K562 (cell line): Measurements from ENCODE around the gene RIMKLA. TPM values are rescaled to one million over a fixed set of nuclear protein-coding genes. Genes with fewer than 3 reads are reported as not detected.
A peak's percentile ranks its signal among the peaks of the same experiment; 100 is the strongest.

Experiments
- BCOR ChIP-seq: fragments of 450-650 bp; IDR thresholded peaks from 2 replicates; pipeline ENCODE4 v1.6.1; 2016
- CEBPG ChIP-seq, 3 experiments: fragments of 200-800 bp in 1 of 3; sonication (Bioruptor generic) in 1 of 3; sonication (generic) in 1 of 3; formaldehyde crosslinking in 1 of 3; IDR thresholded peaks in 2 of 3; conservative IDR thresholded peaks in 1 of 3; 2 replicates each; pipeline versions ENCODE4 v1.6.1 to v1.8.0; 2016 to 2022; ENCODE audit warnings: missing compliant biosample characterization in 2 of 3, missing genetic modification characterization in 2 of 3, mild to moderate bottlenecking in 1 of 3, missing genetic modification reagents in 1 of 3
- HNRNPUL1 ChIP-seq: fragments of 200-400 bp; formaldehyde crosslinking; IDR thresholded peaks from 2 replicates; pipeline ENCODE4 v1.6.1; 2017; ENCODE audit warnings: low read length
- KDM4B ChIP-seq, 2 experiments: fragments of 450-650 bp in 1 of 2; sonication (generic) in 1 of 2; IDR thresholded peaks; 2 replicates each; pipeline ENCODE4 v1.6.1; 2016 to 2017; ENCODE audit warnings: borderline replicate concordance in 2 of 2, antibody characterized with exemption in 1 of 2, low read depth in 1 of 2, mild to moderate bottlenecking in 1 of 2
- RAD51 ChIP-seq: fragments of 450-650 bp; IDR thresholded peaks from 2 replicates; pipeline ENCODE4 v1.7.1; 2016; ENCODE audit warnings: low read depth, mild to moderate bottlenecking, borderline replicate concordance
- SIX5 ChIP-seq, 2 experiments: IDR thresholded peaks; 2 replicates each; pipeline ENCODE4 v1.6.1; 2011; ENCODE audit warnings: low read length in 2 of 2, borderline replicate concordance in 1 of 2, low read depth in 1 of 2, mild to moderate bottlenecking in 1 of 2, moderate library complexity in 1 of 2; ENCODE audit not compliant: insufficient read depth in 1 of 2
- TRIM28 ChIP-seq: fragments of 450-650 bp; IDR thresholded peaks from 2 replicates; pipeline ENCODE4 v1.6.1; 2017
- ZNF324 ChIP-seq: fragments of 250-450 bp; sonication (Bioruptor Pico); IDR thresholded peaks from 2 replicates; pipeline ENCODE4 v1.4.0; 2020; ENCODE audit warnings: mild to moderate bottlenecking
- polyA plus RNA-seq, 8 experiments: library from polyadenylated mRNA; depleted of rRNA in 4 of 8; stranded (reverse) in 5 of 8; unstranded in 3 of 8; fragments of >200 nt; fragmentation: Nextera tagmentation in 2 of 8; fragmentation: Illumina TruSeq in 1 of 8; extraction: Ambion mirVana in 2 of 8; extraction: Trizol in 1 of 8; gene quantifications; 2 replicates each; pipeline versions ENCODE4 v1.2.1 to v1.2.3, GENCODE V29; 2011 to 2014; ENCODE audit warnings: inconsistent platforms in 1 of 8, missing spikeins in 1 of 8
- total RNA-seq, 7 experiments: library from RNA; depleted of rRNA in 6 of 7; stranded (reverse); fragments of >200 nt in 6 of 7; fragmentation: Illumina TruSeq in 2 of 7; extraction: Trizol in 2 of 7; gene quantifications; 2 replicates each; pipeline versions ENCODE4 v1.2.1 to v1.2.3, GENCODE V29; 2011 to 2021; ENCODE audit warnings: low replicate concordance in 1 of 7
- TF ChIP-seq, protein P1 (sequence below): fragments of 150-350 bp; conservative IDR thresholded peaks from 2 replicates; pipeline ENCODE4 v1.6.1; 2014; ENCODE audit warnings: low read length
- TF ChIP-seq, protein P2 (sequence below): sonication (generic); formaldehyde crosslinking; IDR thresholded peaks from 2 replicates; pipeline ENCODE4 v1.8.0; 2023; ENCODE audit warnings: mild to moderate bottlenecking, missing genetic modification reagents
- TF ChIP-seq, protein P3 (sequence below): fragments of 250-450 bp; sonication (Bioruptor Pico); IDR thresholded peaks from 2 replicates; pipeline ENCODE4 v1.8.0; 2022; ENCODE audit warnings: inconsistent platforms
- TF ChIP-seq, protein P4 (sequence below), 3 experiments: fragments of 200-800 bp in 1 of 3; fragments of 250-450 bp in 1 of 3; fragments of 450-650 bp in 1 of 3; sonication (Bioruptor Pico) in 1 of 3; sonication (Bioruptor generic) in 1 of 3; formaldehyde crosslinking in 1 of 3; IDR thresholded peaks; 2 replicates each; pipeline versions ENCODE4 v1.6.1 to v1.8.0; 2016 to 2022; ENCODE audit warnings: mild to moderate bottlenecking in 2 of 3, missing genetic modification characterization in 2 of 3, missing compliant biosample characterization in 1 of 3, moderate library complexity in 1 of 3
- TF ChIP-seq, protein P5 (sequence below): fragments of 250-450 bp; sonication (Bioruptor Pico); IDR thresholded peaks from 2 replicates; pipeline ENCODE4 v1.9.0; 2021; ENCODE audit warnings: mild to moderate bottlenecking, inconsistent platforms

RIMKLA gene
- total and polyA plus RNA-seq, 9 of the 15 experiments (the other 6 are each of a cell fraction or from before 2014, with no cell fraction given): 0.02 TPM; not detected in 8

DNA sequence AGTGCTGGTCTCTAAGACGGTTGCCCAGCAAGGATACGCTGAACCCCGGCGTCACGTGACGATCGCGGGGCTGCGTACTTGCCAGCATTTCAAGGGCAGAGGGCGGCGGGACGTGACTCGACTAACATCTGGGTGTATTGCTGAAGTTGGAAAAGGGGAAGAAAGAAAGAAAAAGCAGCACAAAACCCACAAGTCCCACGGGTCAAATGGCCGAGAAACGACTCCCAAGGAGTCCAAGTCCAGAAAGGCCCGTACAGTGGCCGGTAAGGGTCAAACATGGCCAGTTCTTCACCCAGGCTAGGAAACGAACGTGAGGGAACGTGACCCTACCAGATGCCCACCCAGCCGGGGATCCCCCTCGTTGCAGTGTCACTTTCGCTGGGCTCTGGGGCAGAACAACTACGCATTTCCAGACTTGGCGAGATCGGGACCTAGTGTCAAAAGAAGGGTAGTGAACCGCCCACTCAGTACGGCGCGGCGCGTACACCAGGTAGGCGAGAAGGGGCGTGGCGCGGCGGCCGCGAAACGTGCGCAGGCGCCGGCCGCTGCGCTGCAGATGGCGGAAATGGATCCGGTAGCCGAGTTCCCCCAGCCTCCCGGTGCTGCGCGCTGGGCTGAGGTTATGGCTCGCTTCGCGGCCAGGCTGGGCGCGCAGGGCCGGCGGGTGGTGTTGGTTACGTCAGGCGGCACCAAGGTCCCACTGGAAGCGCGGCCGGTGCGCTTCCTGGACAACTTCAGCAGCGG is 75.6 kb downstream of the RIMKLA start, which contains the start of the genes PPCS and ZMYND12 (continued):
- TF ChIP-seq CEBPG (CRISPR knock-in tag; IDR thresholded peaks at IDR 0.05) (no peak), CEBPG (tag; conservative IDR thresholded peaks at IDR 0.05 in 1 of 2, IDR thresholded peaks at IDR 0.05 in 1 of 2) (no peak), BCOR (no peak), TRIM28 (no peak), KDM4B (IDR thresholded peaks at IDR 0.05; ENCODE audit: borderline replicate concordance in 2 of 2, low read depth in 1 of 2) (peak in 1 of 2 experiments; percentile 61; a peak in 1 of 4 replicates), ZNF324 (CRISPR knock-in tag) (no peak), RAD51 (peak; percentile 46; the same call in 1 of the 2 replicates), SIX5 (IDR thresholded peaks at IDR 0.05; ENCODE audit: borderline replicate concordance in 1 of 2, insufficient read depth in 1 of 2, low read depth in 1 of 2, low read length in 2 of 2) (no peak), HNRNPUL1 (no peak)
- TF ChIP-seq, protein P1, sequence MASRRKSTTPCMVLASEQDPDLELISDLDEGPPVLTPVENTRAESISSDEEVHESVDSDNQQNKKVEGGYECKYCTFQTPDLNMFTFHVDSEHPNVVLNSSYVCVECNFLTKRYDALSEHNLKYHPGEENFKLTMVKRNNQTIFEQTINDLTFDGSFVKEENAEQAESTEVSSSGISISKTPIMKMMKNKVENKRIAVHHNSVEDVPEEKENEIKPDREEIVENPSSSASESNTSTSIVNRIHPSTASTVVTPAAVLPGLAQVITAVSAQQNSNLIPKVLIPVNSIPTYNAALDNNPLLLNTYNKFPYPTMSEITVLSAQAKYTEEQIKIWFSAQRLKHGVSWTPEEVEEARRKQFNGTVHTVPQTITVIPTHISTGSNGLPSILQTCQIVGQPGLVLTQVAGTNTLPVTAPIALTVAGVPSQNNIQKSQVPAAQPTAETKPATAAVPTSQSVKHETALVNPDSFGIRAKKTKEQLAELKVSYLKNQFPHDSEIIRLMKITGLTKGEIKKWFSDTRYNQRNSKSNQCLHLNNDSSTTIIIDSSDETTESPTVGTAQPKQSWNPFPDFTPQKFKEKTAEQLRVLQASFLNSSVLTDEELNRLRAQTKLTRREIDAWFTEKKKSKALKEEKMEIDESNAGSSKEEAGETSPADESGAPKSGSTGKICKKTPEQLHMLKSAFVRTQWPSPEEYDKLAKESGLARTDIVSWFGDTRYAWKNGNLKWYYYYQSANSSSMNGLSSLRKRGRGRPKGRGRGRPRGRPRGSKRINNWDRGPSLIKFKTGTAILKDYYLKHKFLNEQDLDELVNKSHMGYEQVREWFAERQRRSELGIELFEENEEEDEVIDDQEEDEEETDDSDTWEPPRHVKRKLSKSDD: no peak
- TF ChIP-seq, protein P2, sequence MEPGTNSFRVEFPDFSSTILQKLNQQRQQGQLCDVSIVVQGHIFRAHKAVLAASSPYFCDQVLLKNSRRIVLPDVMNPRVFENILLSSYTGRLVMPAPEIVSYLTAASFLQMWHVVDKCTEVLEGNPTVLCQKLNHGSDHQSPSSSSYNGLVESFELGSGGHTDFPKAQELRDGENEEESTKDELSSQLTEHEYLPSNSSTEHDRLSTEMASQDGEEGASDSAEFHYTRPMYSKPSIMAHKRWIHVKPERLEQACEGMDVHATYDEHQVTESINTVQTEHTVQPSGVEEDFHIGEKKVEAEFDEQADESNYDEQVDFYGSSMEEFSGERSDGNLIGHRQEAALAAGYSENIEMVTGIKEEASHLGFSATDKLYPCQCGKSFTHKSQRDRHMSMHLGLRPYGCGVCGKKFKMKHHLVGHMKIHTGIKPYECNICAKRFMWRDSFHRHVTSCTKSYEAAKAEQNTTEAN (CRISPR knock-in tag): no peak
- TF ChIP-seq, protein P3, sequence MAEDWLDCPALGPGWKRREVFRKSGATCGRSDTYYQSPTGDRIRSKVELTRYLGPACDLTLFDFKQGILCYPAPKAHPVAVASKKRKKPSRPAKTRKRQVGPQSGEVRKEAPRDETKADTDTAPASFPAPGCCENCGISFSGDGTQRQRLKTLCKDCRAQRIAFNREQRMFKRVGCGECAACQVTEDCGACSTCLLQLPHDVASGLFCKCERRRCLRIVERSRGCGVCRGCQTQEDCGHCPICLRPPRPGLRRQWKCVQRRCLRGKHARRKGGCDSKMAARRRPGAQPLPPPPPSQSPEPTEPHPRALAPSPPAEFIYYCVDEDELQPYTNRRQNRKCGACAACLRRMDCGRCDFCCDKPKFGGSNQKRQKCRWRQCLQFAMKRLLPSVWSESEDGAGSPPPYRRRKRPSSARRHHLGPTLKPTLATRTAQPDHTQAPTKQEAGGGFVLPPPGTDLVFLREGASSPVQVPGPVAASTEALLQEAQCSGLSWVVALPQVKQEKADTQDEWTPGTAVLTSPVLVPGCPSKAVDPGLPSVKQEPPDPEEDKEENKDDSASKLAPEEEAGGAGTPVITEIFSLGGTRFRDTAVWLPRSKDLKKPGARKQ (CRISPR knock-in tag): peak; percentile 62; the same call in 1 of the 2 replicates
- TF ChIP-seq, protein P4, sequence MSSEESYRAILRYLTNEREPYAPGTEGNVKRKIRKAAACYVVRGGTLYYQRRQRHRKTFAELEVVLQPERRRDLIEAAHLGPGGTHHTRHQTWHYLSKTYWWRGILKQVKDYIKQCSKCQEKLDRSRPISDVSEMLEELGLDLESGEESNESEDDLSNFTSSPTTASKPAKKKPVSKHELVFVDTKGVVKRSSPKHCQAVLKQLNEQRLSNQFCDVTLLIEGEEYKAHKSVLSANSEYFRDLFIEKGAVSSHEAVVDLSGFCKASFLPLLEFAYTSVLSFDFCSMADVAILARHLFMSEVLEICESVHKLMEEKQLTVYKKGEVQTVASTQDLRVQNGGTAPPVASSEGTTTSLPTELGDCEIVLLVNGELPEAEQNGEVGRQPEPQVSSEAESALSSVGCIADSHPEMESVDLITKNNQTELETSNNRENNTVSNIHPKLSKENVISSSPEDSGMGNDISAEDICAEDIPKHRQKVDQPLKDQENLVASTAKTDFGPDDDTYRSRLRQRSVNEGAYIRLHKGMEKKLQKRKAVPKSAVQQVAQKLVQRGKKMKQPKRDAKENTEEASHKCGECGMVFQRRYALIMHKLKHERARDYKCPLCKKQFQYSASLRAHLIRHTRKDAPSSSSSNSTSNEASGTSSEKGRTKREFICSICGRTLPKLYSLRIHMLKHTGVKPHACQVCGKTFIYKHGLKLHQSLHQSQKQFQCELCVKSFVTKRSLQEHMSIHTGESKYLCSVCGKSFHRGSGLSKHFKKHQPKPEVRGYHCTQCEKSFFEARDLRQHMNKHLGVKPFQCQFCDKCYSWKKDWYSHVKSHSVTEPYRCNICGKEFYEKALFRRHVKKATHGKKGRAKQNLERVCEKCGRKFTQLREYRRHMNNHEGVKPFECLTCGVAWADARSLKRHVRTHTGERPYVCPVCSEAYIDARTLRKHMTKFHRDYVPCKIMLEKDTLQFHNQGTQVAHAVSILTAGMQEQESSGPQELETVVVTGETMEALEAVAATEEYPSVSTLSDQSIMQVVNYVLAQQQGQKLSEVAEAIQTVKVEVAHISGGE (CRISPR knock-in tag; IDR thresholded peaks at IDR 0.05): peak in 2 of 3 experiments; percentile 13 to 53; a peak in 1 of 6 replicates
- TF ChIP-seq, protein P5, sequence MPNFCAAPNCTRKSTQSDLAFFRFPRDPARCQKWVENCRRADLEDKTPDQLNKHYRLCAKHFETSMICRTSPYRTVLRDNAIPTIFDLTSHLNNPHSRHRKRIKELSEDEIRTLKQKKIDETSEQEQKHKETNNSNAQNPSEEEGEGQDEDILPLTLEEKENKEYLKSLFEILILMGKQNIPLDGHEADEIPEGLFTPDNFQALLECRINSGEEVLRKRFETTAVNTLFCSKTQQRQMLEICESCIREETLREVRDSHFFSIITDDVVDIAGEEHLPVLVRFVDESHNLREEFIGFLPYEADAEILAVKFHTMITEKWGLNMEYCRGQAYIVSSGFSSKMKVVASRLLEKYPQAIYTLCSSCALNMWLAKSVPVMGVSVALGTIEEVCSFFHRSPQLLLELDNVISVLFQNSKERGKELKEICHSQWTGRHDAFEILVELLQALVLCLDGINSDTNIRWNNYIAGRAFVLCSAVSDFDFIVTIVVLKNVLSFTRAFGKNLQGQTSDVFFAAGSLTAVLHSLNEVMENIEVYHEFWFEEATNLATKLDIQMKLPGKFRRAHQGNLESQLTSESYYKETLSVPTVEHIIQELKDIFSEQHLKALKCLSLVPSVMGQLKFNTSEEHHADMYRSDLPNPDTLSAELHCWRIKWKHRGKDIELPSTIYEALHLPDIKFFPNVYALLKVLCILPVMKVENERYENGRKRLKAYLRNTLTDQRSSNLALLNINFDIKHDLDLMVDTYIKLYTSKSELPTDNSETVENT (CRISPR knock-in tag): peak; percentile 49; the same call in 1 of the 2 replicates
